Neural cell (in vitro differentiated cells): ENCODE measurements around the gene GFRA1. TPM values are rescaled to one million over a fixed set of nuclear protein-coding genes. Genes with fewer than 3 reads are reported as not detected.

Experiments
- H2AFZ ChIP-seq: fragments of 200-600, 300-800 bp; sonication (generic), shearing (Covaris generic); 2 replicates; pipeline ENCODE4 v1.6.0; 2014; ENCODE audit warnings: low read depth, mild to moderate bottlenecking, antibody characterized with exemption, low read length, moderate library complexity
- H3F3A ChIP-seq: fragments of 200-600 bp; shearing (Covaris generic); 2 replicates; pipeline ENCODE4 v1.6.1; 2016; ENCODE audit warnings: mild to moderate bottlenecking, moderate library complexity, mixed read lengths, antibody characterized with exemption, low read length; ENCODE audit not compliant: insufficient read depth, poor library complexity, severe bottlenecking
- H3K27ac ChIP-seq: fragments of 200-600, 300-800 bp; sonication (generic), shearing (Covaris generic); 2 replicates; pipeline ENCODE4 v1.5.1; 2014; ENCODE audit warnings: mild to moderate bottlenecking, low read length, moderate library complexity
- H3K27me3 ChIP-seq: fragments of 300-800, 200-600 bp; sonication (generic), shearing (Covaris generic); 2 replicates; pipeline ENCODE4 v1.6.0; 2014; ENCODE audit warnings: mild to moderate bottlenecking, low read depth, low read length, moderate library complexity; ENCODE audit not compliant: insufficient read depth
- H3K36me3 ChIP-seq: fragments of 300-800, 200-600 bp; sonication (generic), shearing (Covaris generic); 2 replicates; pipeline ENCODE4 v1.5.1; 2014; ENCODE audit warnings: mild to moderate bottlenecking, antibody characterized with exemption, low read length, moderate library complexity; ENCODE audit not compliant: insufficient read depth
- H3K4me2 ChIP-seq: fragments of 300-800, 200-600 bp; sonication (generic), shearing (Covaris generic); 2 replicates; pipeline ENCODE4 v1.6.0; 2014; ENCODE audit warnings: mild to moderate bottlenecking, low read length
- H3K4me3 ChIP-seq: fragments of 300-800, 200-600 bp; sonication (generic), shearing (Covaris generic); 2 replicates; pipeline ENCODE4 v1.5.1; 2014; ENCODE audit warnings: mild to moderate bottlenecking, low read length, moderate library complexity
- H3K79me2 ChIP-seq: fragments of 200-600 bp; shearing (Covaris generic); replicated peaks from 2 replicates; pipeline ENCODE4 v1.6.0; 2014; ENCODE audit warnings: mild to moderate bottlenecking, low read length, moderate library complexity; ENCODE audit not compliant: insufficient read depth
- H3K9ac ChIP-seq: fragments of 300-800, 200-600 bp; sonication (generic), shearing (Covaris generic); 2 replicates; pipeline ENCODE4 v1.6.1; 2016; ENCODE audit warnings: mild to moderate bottlenecking, low read length, mixed read lengths
- H3K9me2 ChIP-seq: fragments of 200-600 bp; shearing (Covaris generic); 2 replicates; pipeline ENCODE4 v1.6.1; 2016; ENCODE audit warnings: mild to moderate bottlenecking, low read length, mixed read lengths; ENCODE audit not compliant: insufficient read depth
- H3K9me3 ChIP-seq: fragments of 200-600, 300-800 bp; sonication (generic), shearing (Covaris generic); 2 replicates; pipeline ENCODE4 v1.6.1; 2016; ENCODE audit warnings: mild to moderate bottlenecking, mixed run types, low read length, moderate library complexity, mixed read lengths
- H4K20me1 ChIP-seq: fragments of 200-600 bp; shearing (Covaris generic); 2 replicates; pipeline ENCODE4 v1.6.1; 2016; ENCODE audit warnings: mild to moderate bottlenecking, mixed run types; ENCODE audit not compliant: insufficient read depth
- EP300 ChIP-seq: fragments of 450-650 bp; conservative IDR thresholded peaks from 2 replicates; pipeline ENCODE4 v1.6.1; 2014; ENCODE audit warnings: antibody characterized with exemption, mild to moderate bottlenecking, moderate library complexity; ENCODE audit not compliant: poor library complexity, severe bottlenecking
- POLR2AphosphoS5 ChIP-seq: IDR thresholded peaks from 2 replicates; pipeline ENCODE4 v1.6.1; 2012
- RAD21 ChIP-seq: fragments of 450-650 bp; conservative IDR thresholded peaks from 2 replicates; pipeline ENCODE4 v1.6.1; 2014; ENCODE audit warnings: antibody characterized with exemption, mild to moderate bottlenecking, moderate library complexity
- REST ChIP-seq: IDR thresholded peaks from 2 replicates; pipeline ENCODE4 v1.6.1; 2012; ENCODE audit warnings: borderline replicate concordance
- SMC3 ChIP-seq: fragments of 450-650 bp; conservative IDR thresholded peaks from 2 replicates; pipeline ENCODE4 v1.6.1; 2014; ENCODE audit warnings: antibody characterized with exemption, mild to moderate bottlenecking, moderate library complexity; ENCODE audit not compliant: poor library complexity
- TAF1 ChIP-seq: IDR thresholded peaks from 2 replicates; pipeline ENCODE4 v1.6.1; 2012; ENCODE audit warnings: low read depth
- polyA plus RNA-seq: library from polyadenylated mRNA; depleted of rRNA; stranded (reverse); fragments of >200 nt; gene quantifications from 2 replicates; pipeline ENCODE4 v1.2.3, GENCODE V29; 2014
- TF ChIP-seq, protein P1 (sequence below): fragments of 450-650 bp; IDR thresholded peaks from 2 replicates; pipeline ENCODE4 v1.5.1; 2014; ENCODE audit warnings: antibody characterized with exemption, mild to moderate bottlenecking, moderate library complexity; ENCODE audit not compliant: poor library complexity, severe bottlenecking

GFRA1 gene
- polyA plus RNA-seq, 1 donor from 2014 or later: 2.3 TPM

GRCh38 chr10:116195039-116195438 is 78.0 kb downstream of the GFRA1 start:
- Histone ChIP-seq H2AFZ (no peak overlapping the region), H3K79me2 (no peaks in the 10 kb centered on the region), H3K36me3 (no peaks in the 10 kb centered on the region), H3K9ac (no peak overlapping the region), H3K27me3 (no peaks in the 10 kb centered on the region), H3K4me2 (no peak overlapping the region), H3K4me3 (no peak overlapping the region), H3K9me3 (peaks cover 6% of the 10 kb centered on the region), H3F3A (no peaks in the 10 kb centered on the region), H3K9me2 (no peaks in the 10 kb centered on the region), H4K20me1 (no peaks in the 10 kb centered on the region), H3K27ac (no peak overlapping the region)
- TF ChIP-seq, protein P1, sequence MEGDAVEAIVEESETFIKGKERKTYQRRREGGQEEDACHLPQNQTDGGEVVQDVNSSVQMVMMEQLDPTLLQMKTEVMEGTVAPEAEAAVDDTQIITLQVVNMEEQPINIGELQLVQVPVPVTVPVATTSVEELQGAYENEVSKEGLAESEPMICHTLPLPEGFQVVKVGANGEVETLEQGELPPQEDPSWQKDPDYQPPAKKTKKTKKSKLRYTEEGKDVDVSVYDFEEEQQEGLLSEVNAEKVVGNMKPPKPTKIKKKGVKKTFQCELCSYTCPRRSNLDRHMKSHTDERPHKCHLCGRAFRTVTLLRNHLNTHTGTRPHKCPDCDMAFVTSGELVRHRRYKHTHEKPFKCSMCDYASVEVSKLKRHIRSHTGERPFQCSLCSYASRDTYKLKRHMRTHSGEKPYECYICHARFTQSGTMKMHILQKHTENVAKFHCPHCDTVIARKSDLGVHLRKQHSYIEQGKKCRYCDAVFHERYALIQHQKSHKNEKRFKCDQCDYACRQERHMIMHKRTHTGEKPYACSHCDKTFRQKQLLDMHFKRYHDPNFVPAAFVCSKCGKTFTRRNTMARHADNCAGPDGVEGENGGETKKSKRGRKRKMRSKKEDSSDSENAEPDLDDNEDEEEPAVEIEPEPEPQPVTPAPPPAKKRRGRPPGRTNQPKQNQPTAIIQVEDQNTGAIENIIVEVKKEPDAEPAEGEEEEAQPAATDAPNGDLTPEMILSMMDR: no peak
- TF ChIP-seq REST: no peak
- no peak for TF ChIP-seq POLR2AphosphoS5
- no peak for TF ChIP-seq EP300
- no peak for TF ChIP-seq SMC3

GRCh38 chr10:116194061-116194460 is 78.9 kb downstream of the GFRA1 start:
- Histone ChIP-seq H3F3A (no peaks in the 10 kb centered on the region), H3K4me2 (no peak overlapping the region), H3K9me3 (peaks cover 6% of the 10 kb centered on the region), H3K4me3 (no peak overlapping the region), H3K27me3 (no peaks in the 10 kb centered on the region), H3K79me2 (no peaks in the 10 kb centered on the region), H3K36me3 (no peaks in the 10 kb centered on the region), H3K9ac (no peak overlapping the region), H3K9me2 (no peaks in the 10 kb centered on the region), H4K20me1 (no peaks in the 10 kb centered on the region), H2AFZ (no peak overlapping the region), H3K27ac (no peak overlapping the region)
- TF ChIP-seq TAF1 (no peak), SMC3 (no peak), EP300 (no peak), REST (no peak), RAD21 (no peak)
- TF ChIP-seq, protein P1: no peak
